Adrenal gland (tissue), 5 donors: ENCODE measurements around the gene GCH1.

Source experiments
- POLR2A ChIP-seq, 2 donors: fragments of 450-650 bp; IDR thresholded peaks; one replicate each; pipeline ENCODE4 v1.6.1; 2017; ENCODE audit warnings: antibody characterized with exemption in 2 of 2, mild to moderate bottlenecking in 2 of 2, moderate library complexity in 1 of 2
- TF ChIP-seq, protein P1 (sequence below), 6 experiments: fragments of 450-650 bp in 4 of 6; fragments of 200-600 bp in 2 of 6; sonication (generic) in 1 of 6; IDR thresholded peaks; 1 replicate in 5 of 6; 2 replicates in 1 of 6; pipeline versions ENCODE4 v1.5.1 to v1.8.0; 2016 to 2021; ENCODE audit warnings: antibody characterized with exemption in 6 of 6, mild to moderate bottlenecking in 2 of 6, moderate library complexity in 1 of 6
- donor health status: DM: no; HTN: no; CAD: no.

DNA sequence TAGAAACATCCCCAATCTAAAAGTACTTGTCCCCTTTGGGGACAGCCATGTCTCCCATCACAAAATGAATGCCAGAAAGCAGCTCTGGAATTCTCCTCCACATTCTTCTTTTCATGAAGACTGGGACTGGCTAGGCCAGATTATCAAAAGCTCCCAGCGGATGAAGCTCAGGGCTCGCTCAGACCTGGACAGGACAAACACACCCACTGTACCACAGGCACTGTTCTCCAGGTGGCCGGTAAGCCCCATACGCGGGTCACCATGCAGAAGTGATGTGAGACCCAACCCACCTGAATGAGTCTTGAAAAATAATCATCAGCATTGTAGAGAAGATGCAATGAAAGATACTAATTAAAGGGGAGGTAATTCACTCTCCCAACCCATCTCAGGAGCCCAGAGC, 85.1 kb downstream of the GCH1 start:
- TF ChIP-seq, protein P1, sequence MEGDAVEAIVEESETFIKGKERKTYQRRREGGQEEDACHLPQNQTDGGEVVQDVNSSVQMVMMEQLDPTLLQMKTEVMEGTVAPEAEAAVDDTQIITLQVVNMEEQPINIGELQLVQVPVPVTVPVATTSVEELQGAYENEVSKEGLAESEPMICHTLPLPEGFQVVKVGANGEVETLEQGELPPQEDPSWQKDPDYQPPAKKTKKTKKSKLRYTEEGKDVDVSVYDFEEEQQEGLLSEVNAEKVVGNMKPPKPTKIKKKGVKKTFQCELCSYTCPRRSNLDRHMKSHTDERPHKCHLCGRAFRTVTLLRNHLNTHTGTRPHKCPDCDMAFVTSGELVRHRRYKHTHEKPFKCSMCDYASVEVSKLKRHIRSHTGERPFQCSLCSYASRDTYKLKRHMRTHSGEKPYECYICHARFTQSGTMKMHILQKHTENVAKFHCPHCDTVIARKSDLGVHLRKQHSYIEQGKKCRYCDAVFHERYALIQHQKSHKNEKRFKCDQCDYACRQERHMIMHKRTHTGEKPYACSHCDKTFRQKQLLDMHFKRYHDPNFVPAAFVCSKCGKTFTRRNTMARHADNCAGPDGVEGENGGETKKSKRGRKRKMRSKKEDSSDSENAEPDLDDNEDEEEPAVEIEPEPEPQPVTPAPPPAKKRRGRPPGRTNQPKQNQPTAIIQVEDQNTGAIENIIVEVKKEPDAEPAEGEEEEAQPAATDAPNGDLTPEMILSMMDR (IDR thresholded peaks at IDR 0.05): no peak
- TF ChIP-seq POLR2A (IDR thresholded peaks at IDR 0.05): no peak
